ENCODE results near the gene ALAS2.

The ALAS2 gene

DNA sequence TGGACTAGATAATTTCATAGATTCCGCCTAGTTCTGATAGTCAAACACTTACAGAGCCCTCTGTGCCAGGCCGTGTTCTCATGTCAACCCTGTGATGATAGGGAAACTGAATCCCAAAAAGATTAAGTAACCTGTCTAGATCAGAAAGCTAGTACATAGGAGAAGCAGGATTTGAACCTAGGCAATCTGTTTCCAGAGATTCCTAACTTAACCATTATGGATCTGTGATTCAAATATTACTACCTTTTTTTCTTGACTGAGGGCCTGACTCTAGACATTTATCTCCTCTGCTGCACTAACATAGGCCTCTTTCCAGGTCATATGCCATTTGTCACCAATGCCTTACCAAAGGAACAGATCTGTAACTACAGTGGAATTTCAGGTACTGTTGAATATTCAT, 1.5 kb downstream of the ALAS2 start:
- Histone ChIP-seq H3K36me3 (ENCODE audit: insufficient read depth, low read length) (no peaks in the 10 kb centered on the region), H3K4me1 (ENCODE audit: control insufficient read depth, insufficient read depth, low read length, unreplicated experiment) (no peaks in the 10 kb centered on the region), H3K79me2 (ENCODE audit: control insufficient read depth, insufficient read depth, low read length, unreplicated experiment) (no peaks in the 10 kb centered on the region), H3K27me3 (ENCODE audit: insufficient read depth, low read length) (peaks cover 3% of the 10 kb centered on the region; the same call in 1 of the 2 replicates), H3K27ac (ENCODE audit: low read depth, low read length) (no peak overlapping the region), H2AFZ (ENCODE audit: low read length, unreplicated experiment) (no peak overlapping the region), H3K4me3 (ENCODE audit: low read depth, low read length) (no peak overlapping the region)

- Histone ChIP-seq H3K4me3 (ENCODE audit: low read depth, low read length) (no peak overlapping the region), H3K79me2 (ENCODE audit: control insufficient read depth, insufficient read depth, low read length, unreplicated experiment) (no peaks in the 10 kb centered on the region), H3K27me3 (ENCODE audit: insufficient read depth, low read length) (peaks cover 3% of the 10 kb centered on the region; the same call in 1 of the 2 replicates), H2AFZ (ENCODE audit: low read length, unreplicated experiment) (no peak overlapping the region), H3K27ac (ENCODE audit: low read depth, low read length) (no peak overlapping the region), H3K4me1 (ENCODE audit: control insufficient read depth, insufficient read depth, low read length, unreplicated experiment) (no peaks in the 10 kb centered on the region), H3K36me3 (ENCODE audit: insufficient read depth, low read length) (no peaks in the 10 kb centered on the region)
These were observed 2.2 kb downstream of the ALAS2 start for GRCh38 chrX:55028611-55029010.

GRCh38 chrX:55028040-55028439, 2.7 kb downstream of the ALAS2 start:
- H3K79me2 ChIP-seq (ENCODE audit: control insufficient read depth, insufficient read depth, low read length, unreplicated experiment), result no peaks in the 10 kb centered on the region
- H3K36me3 ChIP-seq (ENCODE audit: insufficient read depth, low read length), result no peaks in the 10 kb centered on the region
- no peak overlapping the region for H3K27ac ChIP-seq (ENCODE audit: low read depth, low read length)
- no peaks in the 10 kb centered on the region for H3K4me1 ChIP-seq (ENCODE audit: control insufficient read depth, insufficient read depth, low read length, unreplicated experiment)
- no peak overlapping the region for H2AFZ ChIP-seq (ENCODE audit: low read length, unreplicated experiment)
- peaks cover 3% of the 10 kb centered on the region; the same call in 1 of the 2 replicates for H3K27me3 ChIP-seq (ENCODE audit: insufficient read depth, low read length)
- no peak overlapping the region for H3K4me3 ChIP-seq (ENCODE audit: low read depth, low read length)

DNA sequence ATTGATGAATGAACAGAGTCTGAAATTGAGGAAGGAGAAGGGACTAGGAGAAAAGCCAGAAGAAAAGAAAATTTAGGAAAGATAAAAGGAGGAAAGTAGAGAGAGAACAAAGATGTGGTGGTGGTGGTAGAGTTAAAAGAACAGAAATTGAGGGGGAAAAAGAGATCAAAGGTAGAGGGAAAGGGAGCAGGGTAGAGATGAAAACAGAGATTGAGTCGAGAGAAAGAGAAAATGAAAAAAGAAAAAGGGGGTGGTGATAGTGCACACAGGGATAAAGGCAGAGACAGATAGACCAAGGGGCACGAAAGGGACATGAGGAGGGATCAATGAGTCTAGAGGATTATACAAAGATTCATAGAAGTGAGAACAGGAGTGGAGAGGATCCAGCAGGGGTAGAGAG, 3.9 kb downstream of the ALAS2 start:
- H3K4me3 ChIP-seq (ENCODE audit: low read depth, low read length), result no peak overlapping the region
- no peak overlapping the region for H2AFZ ChIP-seq (ENCODE audit: low read length, unreplicated experiment)
- H3K36me3 ChIP-seq (ENCODE audit: insufficient read depth, low read length), result no peaks in the 10 kb centered on the region
- H3K27ac ChIP-seq (ENCODE audit: low read depth, low read length), result no peak overlapping the region
- no peaks in the 10 kb centered on the region for H3K79me2 ChIP-seq (ENCODE audit: control insufficient read depth, insufficient read depth, low read length, unreplicated experiment)
- H3K27me3 ChIP-seq (ENCODE audit: insufficient read depth, low read length), result peaks cover 3% of the 10 kb centered on the region; the same call in 1 of the 2 replicates
- no peaks in the 10 kb centered on the region for H3K4me1 ChIP-seq (ENCODE audit: control insufficient read depth, insufficient read depth, low read length, unreplicated experiment)

GRCh38 chrX:55026143-55026542, 4.6 kb downstream of the ALAS2 start:
- Histone ChIP-seq H3K27ac (ENCODE audit: low read depth, low read length) (no peak overlapping the region), H3K4me3 (ENCODE audit: low read depth, low read length) (no peak overlapping the region), H3K4me1 (ENCODE audit: control insufficient read depth, insufficient read depth, low read length, unreplicated experiment) (no peaks in the 10 kb centered on the region), H3K27me3 (ENCODE audit: insufficient read depth, low read length) (peaks cover 3% of the 10 kb centered on the region; the same call in 1 of the 2 replicates), H2AFZ (ENCODE audit: low read length, unreplicated experiment) (no peak overlapping the region), H3K36me3 (ENCODE audit: insufficient read depth, low read length) (no peaks in the 10 kb centered on the region), H3K79me2 (ENCODE audit: control insufficient read depth, insufficient read depth, low read length, unreplicated experiment) (no peaks in the 10 kb centered on the region)

GRCh38 chrX:55014897-55015299, 15.9 kb downstream of the ALAS2 start:
- H3K36me3 ChIP-seq (ENCODE audit: insufficient read depth, low read length), result no peaks in the 10 kb centered on the region

GRCh38 chrX:55011294-55011693, 19.5 kb downstream of the ALAS2 start:
- H3K36me3 ChIP-seq (ENCODE audit: insufficient read depth, low read length), result no peaks in the 10 kb centered on the region
- H3K79me2 ChIP-seq (ENCODE audit: control insufficient read depth, insufficient read depth, low read length, unreplicated experiment), result no peaks in the 10 kb centered on the region
- H3K4me3 ChIP-seq (ENCODE audit: low read depth, low read length), result no peak overlapping the region
- peaks cover 15% of the 10 kb centered on the region for H3K4me1 ChIP-seq (ENCODE audit: control insufficient read depth, insufficient read depth, low read length, unreplicated experiment)
- H2AFZ ChIP-seq (ENCODE audit: low read length, unreplicated experiment), result no peak overlapping the region
- no peak overlapping the region for H3K27ac ChIP-seq (ENCODE audit: low read depth, low read length)
- no peaks in the 10 kb centered on the region for H3K27me3 ChIP-seq (ENCODE audit: insufficient read depth, low read length)

More at GRCh38 chrX:55014897-55015299, 15.9 kb downstream of the ALAS2 start:
- Histone ChIP-seq H3K27me3 (ENCODE audit: insufficient read depth, low read length) (0 out of 2 replicates have a peak, but pooled peaks cover 6% of the 10 kb centered on the region), H3K27ac (ENCODE audit: low read depth, low read length) (no peak overlapping the region), H2AFZ (ENCODE audit: low read length, unreplicated experiment) (no peak overlapping the region), H3K79me2 (ENCODE audit: control insufficient read depth, insufficient read depth, low read length, unreplicated experiment) (no peaks in the 10 kb centered on the region), H3K4me1 (ENCODE audit: control insufficient read depth, insufficient read depth, low read length, unreplicated experiment) (no peaks in the 10 kb centered on the region), H3K4me3 (ENCODE audit: low read depth, low read length) (no peak overlapping the region)

GRCh38 chrX:55008571-55009358, 22.0 kb downstream of the ALAS2 start:
- Histone ChIP-seq H2AFZ (ENCODE audit: low read length, unreplicated experiment) (no peak overlapping the region), H3K27ac (ENCODE audit: low read depth, low read length) (no peak overlapping the region; the same call in 1 of the 2 replicates), H3K4me1 (ENCODE audit: control insufficient read depth, insufficient read depth, low read length, unreplicated experiment) (peaks cover 15% of the 10 kb centered on the region), H3K79me2 (ENCODE audit: control insufficient read depth, insufficient read depth, low read length, unreplicated experiment) (no peaks in the 10 kb centered on the region), H3K27me3 (ENCODE audit: insufficient read depth, low read length) (no peaks in the 10 kb centered on the region), H3K36me3 (ENCODE audit: insufficient read depth, low read length) (no peaks in the 10 kb centered on the region), H3K4me3 (ENCODE audit: low read depth, low read length) (no peak overlapping the region)

DNA sequence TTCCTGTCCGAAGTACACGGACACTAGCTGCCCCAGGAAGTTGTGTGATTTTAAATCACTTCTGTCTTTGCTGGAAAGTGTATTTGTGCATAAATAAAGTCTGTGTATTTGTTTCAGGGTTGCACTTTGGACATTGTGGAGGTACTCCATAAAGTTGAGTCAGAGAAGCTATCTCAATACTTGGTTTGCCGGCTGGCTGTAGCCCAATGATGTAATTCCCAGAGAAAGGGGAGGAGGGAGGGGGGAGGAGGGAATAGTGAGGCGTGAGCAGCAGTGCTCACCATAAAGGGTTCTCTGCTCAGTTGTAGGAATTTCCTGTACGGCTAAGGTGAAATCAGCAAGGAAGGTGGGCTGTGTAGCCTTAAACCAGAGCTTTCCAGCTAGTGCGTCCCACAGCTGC, 23.1 kb downstream of the ALAS2 start:
- H3K4me3 ChIP-seq (ENCODE audit: low read depth, low read length), result no peak overlapping the region
- no peak overlapping the region for H2AFZ ChIP-seq (ENCODE audit: low read length, unreplicated experiment)
- no peak overlapping the region for H3K27ac ChIP-seq (ENCODE audit: low read depth, low read length)
- peaks cover 15% of the 10 kb centered on the region for H3K4me1 ChIP-seq (ENCODE audit: control insufficient read depth, insufficient read depth, low read length, unreplicated experiment)
- H3K79me2 ChIP-seq (ENCODE audit: control insufficient read depth, insufficient read depth, low read length, unreplicated experiment), result no peaks in the 10 kb centered on the region
- no peaks in the 10 kb centered on the region for H3K27me3 ChIP-seq (ENCODE audit: insufficient read depth, low read length)
- no peaks in the 10 kb centered on the region for H3K36me3 ChIP-seq (ENCODE audit: insufficient read depth, low read length)

GRCh38 chrX:55006827-55007621, 23.8 kb downstream of the ALAS2 start:
- Histone ChIP-seq H3K27me3 (ENCODE audit: insufficient read depth, low read length) (no peaks in the 10 kb centered on the region), H2AFZ (ENCODE audit: low read length, unreplicated experiment) (no peak overlapping the region), H3K27ac (ENCODE audit: low read depth, low read length) (no peak overlapping the region), H3K4me3 (ENCODE audit: low read depth, low read length) (no peak overlapping the region), H3K4me1 (ENCODE audit: control insufficient read depth, insufficient read depth, low read length, unreplicated experiment) (peaks cover 15% of the 10 kb centered on the region), H3K36me3 (ENCODE audit: insufficient read depth, low read length) (no peaks in the 10 kb centered on the region), H3K79me2 (ENCODE audit: control insufficient read depth, insufficient read depth, low read length, unreplicated experiment) (no peaks in the 10 kb centered on the region)
